ENCODE measurements around the gene POU5F1.

DNA sequence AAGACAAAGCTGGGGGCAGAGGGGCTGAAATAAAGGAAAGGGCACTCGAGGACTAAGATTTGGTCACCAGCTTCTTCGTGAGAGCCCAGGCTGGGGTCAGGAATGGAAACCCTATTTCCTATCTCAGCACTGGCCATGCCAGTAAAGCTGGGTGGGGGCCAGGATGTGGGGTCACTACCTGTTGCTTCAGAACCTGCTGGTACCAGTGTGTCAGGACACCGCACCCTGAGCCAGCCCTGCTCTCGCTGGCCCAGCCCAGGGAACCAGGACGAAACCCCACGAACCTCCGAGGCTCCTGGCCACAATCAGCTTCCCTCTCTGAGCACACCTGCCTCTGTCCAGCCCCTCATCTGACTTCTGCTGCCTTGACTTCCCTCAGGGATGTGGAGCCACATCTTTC is 52.3 kb downstream of the POU5F1 start:
- TF ChIP-seq, protein P1, sequence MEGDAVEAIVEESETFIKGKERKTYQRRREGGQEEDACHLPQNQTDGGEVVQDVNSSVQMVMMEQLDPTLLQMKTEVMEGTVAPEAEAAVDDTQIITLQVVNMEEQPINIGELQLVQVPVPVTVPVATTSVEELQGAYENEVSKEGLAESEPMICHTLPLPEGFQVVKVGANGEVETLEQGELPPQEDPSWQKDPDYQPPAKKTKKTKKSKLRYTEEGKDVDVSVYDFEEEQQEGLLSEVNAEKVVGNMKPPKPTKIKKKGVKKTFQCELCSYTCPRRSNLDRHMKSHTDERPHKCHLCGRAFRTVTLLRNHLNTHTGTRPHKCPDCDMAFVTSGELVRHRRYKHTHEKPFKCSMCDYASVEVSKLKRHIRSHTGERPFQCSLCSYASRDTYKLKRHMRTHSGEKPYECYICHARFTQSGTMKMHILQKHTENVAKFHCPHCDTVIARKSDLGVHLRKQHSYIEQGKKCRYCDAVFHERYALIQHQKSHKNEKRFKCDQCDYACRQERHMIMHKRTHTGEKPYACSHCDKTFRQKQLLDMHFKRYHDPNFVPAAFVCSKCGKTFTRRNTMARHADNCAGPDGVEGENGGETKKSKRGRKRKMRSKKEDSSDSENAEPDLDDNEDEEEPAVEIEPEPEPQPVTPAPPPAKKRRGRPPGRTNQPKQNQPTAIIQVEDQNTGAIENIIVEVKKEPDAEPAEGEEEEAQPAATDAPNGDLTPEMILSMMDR (optimal IDR thresholded peaks at IDR 0.05 in 1 of 3, IDR thresholded peaks at IDR 0.05 in 1 of 3, conservative IDR thresholded peaks at IDR 0.05 in 1 of 3; ENCODE audit: extremely low read depth in 1 of 3, insufficient read depth in 2 of 3, low read length in 3 of 3), result no peak
- no peak for TF ChIP-seq EZH2 (IDR thresholded peaks at IDR 0.05; ENCODE audit: low read length)
